Vagina (tissue), 2 donors: ENCODE measurements around the gene C22orf23. TPM values are rescaled to one million over a fixed set of nuclear protein-coding genes. Genes with fewer than 3 reads are reported as not detected.

Experiments
- DNase-seq, 2 donors: peaks; one replicate each; pipeline ENCODE4 v3.0.0-alpha.2; 2017; ENCODE audit errors: extremely low spot score in 2 of 2
- H3K27ac ChIP-seq: fragments of 200-600 bp; sonication (generic); one replicate; pipeline ENCODE4 v1.5.1; 2019
- H3K27me3 ChIP-seq: fragments of 200-600 bp; sonication (generic); one replicate; pipeline ENCODE4 v1.5.1; 2019
- H3K36me3 ChIP-seq, 2 donors: fragments of 200-600 bp; sonication (generic); one replicate each; pipeline ENCODE4 v1.5.1; 2017 to 2019
- H3K4me1 ChIP-seq: fragments of 200-600 bp; sonication (generic); one replicate; pipeline ENCODE4 v1.5.1; 2019
- H3K4me3 ChIP-seq, 2 donors: fragments of 200-600 bp; sonication (generic); 1 replicate in 1 of 2; 2 replicates in 1 of 2; pipeline ENCODE4 v1.5.1; 2016 to 2019
- H3K9me3 ChIP-seq: fragments of 200-600 bp; sonication (generic); one replicate; pipeline ENCODE4 v1.5.1; 2019
- POLR2A ChIP-seq, 2 donors: fragments of 450-650 bp; IDR thresholded peaks; one replicate each; pipeline ENCODE4 v1.6.1; 2017; ENCODE audit warnings: antibody characterized with exemption in 2 of 2, mild to moderate bottlenecking in 2 of 2, moderate library complexity in 2 of 2
- POLR2AphosphoS5 ChIP-seq, 2 donors: sonication (generic); formaldehyde crosslinking; IDR thresholded peaks; one replicate each; pipeline ENCODE4 v1.9.0; 2017; ENCODE audit warnings: antibody characterized with exemption in 2 of 2, mild to moderate bottlenecking in 2 of 2, low read depth in 1 of 2; ENCODE audit not compliant: insufficient read depth in 1 of 2
- intact Hi-C: fragments of 100-400 bp; cut with DNase I; formaldehyde crosslinking; loops from one replicate; pipeline ENCODE4 v1.15.1; 2023
- total RNA-seq: library from RNA; depleted of rRNA; stranded (reverse); fragments of >200 nt; gene quantifications from one replicate; pipeline ENCODE4 v1.2.3, GENCODE V29; 2016
- TF ChIP-seq, protein P1 (sequence below), 3 experiments: fragments of 450-650 bp in 2 of 3; fragments of 200-600 bp in 1 of 3; sonication (generic) in 1 of 3; IDR thresholded peaks; one replicate each; pipeline ENCODE4 v1.5.1; 2017 to 2019; ENCODE audit warnings: antibody characterized with exemption in 3 of 3, mild to moderate bottlenecking in 2 of 3, moderate library complexity in 2 of 3

Gene C22orf23
- total RNA-seq, 1 donor from 2014 or later = not detected

DNA sequence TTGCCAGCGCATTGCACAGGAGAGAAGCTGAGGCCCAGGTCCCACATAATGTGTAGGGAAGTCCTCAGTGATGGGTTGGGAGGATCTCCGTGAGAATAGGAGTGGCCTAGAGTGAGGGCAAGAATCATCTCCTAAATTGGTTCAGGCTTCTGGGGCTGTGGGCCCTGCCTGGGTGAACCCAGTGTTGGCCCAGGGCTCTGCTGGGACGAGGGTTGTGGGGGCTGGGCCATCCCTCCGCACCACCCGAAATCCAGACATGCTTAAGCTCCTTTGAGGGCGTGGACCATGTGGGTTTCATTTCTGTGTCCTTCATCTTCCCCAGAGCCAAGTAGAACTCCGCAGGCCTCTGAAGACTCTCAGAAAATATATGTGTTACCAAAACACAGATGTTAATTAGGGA, 43.6 kb downstream of the C22orf23 start:
- no peak for TF ChIP-seq POLR2AphosphoS5 (IDR thresholded peaks at IDR 0.05; ENCODE audit: insufficient read depth in 1 of 2, low read depth in 1 of 2)
- TF ChIP-seq, protein P1, sequence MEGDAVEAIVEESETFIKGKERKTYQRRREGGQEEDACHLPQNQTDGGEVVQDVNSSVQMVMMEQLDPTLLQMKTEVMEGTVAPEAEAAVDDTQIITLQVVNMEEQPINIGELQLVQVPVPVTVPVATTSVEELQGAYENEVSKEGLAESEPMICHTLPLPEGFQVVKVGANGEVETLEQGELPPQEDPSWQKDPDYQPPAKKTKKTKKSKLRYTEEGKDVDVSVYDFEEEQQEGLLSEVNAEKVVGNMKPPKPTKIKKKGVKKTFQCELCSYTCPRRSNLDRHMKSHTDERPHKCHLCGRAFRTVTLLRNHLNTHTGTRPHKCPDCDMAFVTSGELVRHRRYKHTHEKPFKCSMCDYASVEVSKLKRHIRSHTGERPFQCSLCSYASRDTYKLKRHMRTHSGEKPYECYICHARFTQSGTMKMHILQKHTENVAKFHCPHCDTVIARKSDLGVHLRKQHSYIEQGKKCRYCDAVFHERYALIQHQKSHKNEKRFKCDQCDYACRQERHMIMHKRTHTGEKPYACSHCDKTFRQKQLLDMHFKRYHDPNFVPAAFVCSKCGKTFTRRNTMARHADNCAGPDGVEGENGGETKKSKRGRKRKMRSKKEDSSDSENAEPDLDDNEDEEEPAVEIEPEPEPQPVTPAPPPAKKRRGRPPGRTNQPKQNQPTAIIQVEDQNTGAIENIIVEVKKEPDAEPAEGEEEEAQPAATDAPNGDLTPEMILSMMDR (IDR thresholded peaks at IDR 0.05) = no peak
- TF ChIP-seq POLR2A (IDR thresholded peaks at IDR 0.05) = no peak
- Histone ChIP-seq H3K4me3 (peak overlapping the region in 1 of 2 donors; percentile 8), H3K4me1 (peaks cover 66% of the 10 kb centered on the region), H3K27ac (peak overlapping the region; percentile 96), H3K9me3 (no peaks in the 10 kb centered on the region), H3K36me3 (peaks cover 0 to 32% of the 10 kb centered on the region in 2 donors), H3K27me3 (no peaks in the 10 kb centered on the region)
- intact Hi-C loops = no loop called here
- no peak for DNase-seq

DNA sequence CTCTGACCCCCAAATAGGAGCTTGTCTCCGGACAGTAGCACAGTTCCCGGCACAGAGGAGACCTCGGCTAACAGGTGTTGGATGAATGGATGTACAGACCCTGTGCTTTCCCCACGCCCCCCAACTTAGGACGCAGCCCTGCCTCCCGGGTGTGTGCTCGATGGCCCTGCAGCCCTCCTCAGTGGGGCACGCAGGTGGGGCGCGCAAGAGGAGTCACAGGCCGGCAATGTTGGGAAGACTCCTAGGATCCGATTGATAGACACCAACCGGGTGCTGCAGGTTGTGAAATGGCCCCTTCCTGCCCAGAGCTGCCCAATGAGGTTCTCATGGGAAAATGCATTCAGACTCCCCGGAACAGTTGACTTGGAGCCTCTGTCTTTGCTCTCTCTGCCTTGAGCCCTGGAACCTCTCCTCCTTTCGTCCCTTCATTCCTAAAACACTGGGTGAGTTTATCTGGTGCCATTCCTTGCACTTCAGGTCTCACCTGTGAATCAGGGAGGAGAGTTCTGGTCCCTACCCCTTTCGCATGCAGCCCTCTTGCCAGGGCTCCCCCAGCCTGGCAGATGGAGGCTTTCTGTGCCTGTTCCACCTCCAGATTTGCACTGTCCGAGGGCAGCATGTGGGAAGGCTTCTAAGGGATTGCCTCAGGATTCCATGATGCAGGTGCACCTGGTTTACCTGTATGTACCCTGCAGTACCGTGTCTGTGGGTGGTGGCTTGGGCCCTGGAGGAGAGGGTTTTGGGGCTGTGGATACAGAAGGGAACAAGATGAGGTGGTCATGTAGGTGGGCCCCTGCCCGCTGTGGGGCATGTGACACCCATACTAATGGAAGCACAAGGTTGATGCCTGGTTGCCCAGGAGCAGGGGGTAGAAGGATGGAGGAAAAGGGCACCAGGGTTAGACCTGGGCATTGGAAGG, 46.1 kb downstream of the C22orf23 start:
- no peak for DNase-seq
- Histone ChIP-seq H3K4me3 (peak overlapping the region; percentile 71 to 80), H3K9me3 (no peaks in the 10 kb centered on the region), H3K36me3 (peaks cover 0 to 8% of the 10 kb centered on the region in 2 donors), H3K27me3 (no peaks in the 10 kb centered on the region), H3K4me1 (peaks cover 70% of the 10 kb centered on the region), H3K27ac (peak overlapping the region; percentile 96)
- intact Hi-C loops = no loop called here
- no peak for TF ChIP-seq POLR2A (IDR thresholded peaks at IDR 0.05)
- TF ChIP-seq POLR2AphosphoS5 (IDR thresholded peaks at IDR 0.05; ENCODE audit: insufficient read depth in 1 of 2, low read depth in 1 of 2) = peak in 1 of 2 donors; percentile 39

DNA sequence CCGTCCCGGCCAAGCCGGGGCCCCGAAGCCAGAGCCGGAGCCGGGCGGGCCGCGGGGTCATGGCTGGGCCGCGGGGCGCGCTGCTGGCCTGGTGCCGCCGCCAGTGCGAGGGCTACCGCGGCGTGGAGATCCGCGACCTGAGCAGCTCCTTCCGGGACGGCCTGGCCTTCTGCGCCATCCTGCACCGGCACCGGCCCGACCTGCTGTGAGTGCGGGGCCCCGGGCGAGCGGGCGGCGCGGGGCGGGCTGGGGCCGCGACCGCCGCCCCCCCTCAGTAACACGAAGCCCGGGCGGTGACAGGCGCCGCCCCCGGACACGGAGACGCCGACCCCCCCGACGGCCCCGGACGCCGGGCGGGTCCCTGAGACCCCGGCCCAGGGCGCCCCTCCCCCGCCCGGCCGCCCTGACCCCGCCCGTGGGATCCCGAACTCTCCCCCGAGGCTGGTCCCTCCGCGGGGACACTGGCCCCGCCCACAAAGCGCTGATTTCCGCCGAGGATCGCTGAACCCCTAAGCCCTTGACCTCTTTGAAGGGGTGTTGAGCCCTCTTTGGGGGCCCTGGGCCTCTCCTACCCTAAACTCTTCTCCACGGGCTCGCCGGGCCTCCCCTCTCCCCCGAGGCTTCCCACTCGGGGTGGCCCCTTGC, 46.9 kb downstream of the C22orf23 start:
- no peaks in the 10 kb centered on the region for H3K9me3 ChIP-seq
- TF ChIP-seq POLR2A (IDR thresholded peaks at IDR 0.05) (no peak), POLR2AphosphoS5 (IDR thresholded peaks at IDR 0.05; ENCODE audit: insufficient read depth in 1 of 2, low read depth in 1 of 2) (no peak)
- TF ChIP-seq, protein P1 (IDR thresholded peaks at IDR 0.05) = no peak
- no peaks in the 10 kb centered on the region for H3K27me3 ChIP-seq
- H3K36me3 ChIP-seq = no peaks in the 10 kb centered on the region
- intact Hi-C loops = no loop called here
- peak overlapping the region; percentile 71 to 80 for H3K4me3 ChIP-seq
- peaks cover 69% of the 10 kb centered on the region for H3K4me1 ChIP-seq
- no peak for DNase-seq
- H3K27ac ChIP-seq = peak overlapping the region; percentile 96

DNA sequence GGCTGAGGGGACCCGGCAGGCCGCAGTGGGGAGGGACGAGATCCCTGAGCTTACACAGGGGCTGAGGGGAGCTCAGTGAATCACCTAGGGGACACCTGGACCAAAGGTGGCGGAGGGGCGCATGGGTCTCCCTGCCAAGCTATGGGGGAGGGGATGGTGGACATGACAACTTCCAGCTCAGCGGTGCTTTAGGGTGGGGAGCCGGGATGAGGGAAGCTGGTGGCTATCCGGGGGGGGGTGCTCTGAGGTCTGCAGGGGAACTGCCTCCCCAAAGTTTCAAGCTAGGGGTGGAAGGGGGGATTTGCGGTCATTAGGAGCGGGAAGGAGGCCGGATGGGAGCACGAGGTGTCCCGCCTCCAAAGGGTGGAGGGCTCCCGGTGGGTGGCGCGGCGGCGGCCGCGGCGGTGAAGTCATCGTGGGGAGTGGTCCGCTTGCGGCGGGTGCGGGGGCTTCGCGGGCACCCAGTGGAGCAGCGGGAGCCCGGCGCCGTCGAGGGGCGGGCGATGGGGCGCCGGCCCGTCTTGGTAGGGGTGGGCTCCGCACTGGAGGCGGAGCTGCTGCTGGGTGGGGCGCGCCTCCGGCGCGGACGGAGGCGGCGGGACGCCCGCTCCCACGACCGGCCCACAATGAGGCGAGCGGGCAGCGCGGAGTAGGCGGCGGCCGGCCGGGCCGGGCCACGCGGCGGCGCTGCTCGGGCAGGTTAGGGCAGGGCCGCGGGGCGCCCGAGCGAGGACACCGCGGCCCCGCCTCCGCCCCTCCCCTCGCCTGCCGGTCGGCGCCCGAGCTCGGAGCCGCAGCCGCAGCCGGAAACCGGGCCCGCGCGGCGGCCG, 47.7 kb downstream of the C22orf23 start, which contains the start of gene MICALL1:
MICALL1 (plus strand) TSS at position 764 of the 830 bp plus-strand sequence. CDS start 126 bp downstream, outside the sequence.
- peak within 1 kb of the TSS; percentile 71 to 80 for H3K4me3 ChIP-seq
- peaks cover 63% of the 10 kb centered on the region for H3K4me1 ChIP-seq
- no peaks in the 10 kb centered on the region for H3K36me3 ChIP-seq
- no peaks in the 10 kb centered on the region for H3K27me3 ChIP-seq
- intact Hi-C loops = no loop called here
- TF ChIP-seq POLR2AphosphoS5 (IDR thresholded peaks at IDR 0.05; ENCODE audit: insufficient read depth in 1 of 2, low read depth in 1 of 2) = peak in 1 of 2 donors; percentile 4
- TF ChIP-seq, protein P1 (IDR thresholded peaks at IDR 0.05) = no peak
- TF ChIP-seq POLR2A (IDR thresholded peaks at IDR 0.05) = peak in 1 of 2 donors; percentile 48
- peak in 1 of 2 donors; percentile 90 for DNase-seq
- H3K9me3 ChIP-seq = no peaks in the 10 kb centered on the region
- peak within 1 kb of the TSS; percentile 96 for H3K27ac ChIP-seq
